GM19395 (cell line): ENCODE results near the gene CANT1.
"Not testable (repeated sequence)": the region's sequence is repeated elsewhere in the genome, so short reads cannot be mapped to it uniquely, and the experiment has no call there.

Experiments used
- ATAC-seq: cut with Tn5 transposase; IDR thresholded peaks from one replicate; pipeline ENCODE4 v1.9.1; 2021; ENCODE audit warnings: mild to moderate bottlenecking, moderate library complexity; ENCODE audit not compliant: unreplicated experiment

The CANT1 gene

GRCh38 chr17:79028496-79029326 is 19.1 kb upstream of the CANT1 start:
- no peak for ATAC-seq

- no peak for ATAC-seq
Measured at GRCh38 chr17:79027925-79028491, 18.4 kb upstream of the CANT1 start.

DNA sequence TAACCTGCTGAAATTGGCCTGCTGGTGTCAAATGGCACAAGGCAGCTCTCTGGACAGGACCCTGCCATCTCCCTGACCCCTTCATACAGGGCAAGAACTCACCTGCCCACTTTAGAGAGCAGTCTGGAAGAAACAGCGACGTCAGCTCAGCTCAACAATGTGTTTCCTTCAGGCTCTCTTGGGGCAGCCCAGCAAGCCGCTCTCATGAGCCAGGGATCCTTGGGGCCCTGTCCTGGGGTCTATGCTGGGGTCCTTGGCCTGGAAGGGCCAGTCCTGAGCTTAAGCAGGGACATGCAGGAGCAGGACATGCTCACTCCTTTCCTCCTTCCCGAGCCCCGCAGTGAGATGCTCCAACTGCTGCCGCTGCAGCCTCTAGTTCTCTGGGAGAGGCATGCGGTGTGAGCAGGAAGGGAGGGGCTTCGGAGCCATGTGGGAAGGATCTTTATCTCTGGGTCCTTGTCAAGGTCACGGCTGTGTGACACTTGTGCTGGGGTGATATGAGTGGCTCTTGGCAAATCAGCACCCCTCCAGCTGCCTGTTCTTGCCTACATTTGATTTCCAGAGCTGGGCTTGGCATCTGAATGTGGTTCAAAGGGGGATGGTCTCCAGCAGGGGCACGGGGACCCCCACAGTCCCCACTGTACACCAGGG is 17.8 kb upstream of the CANT1 start:
- ATAC-seq = no peak

DNA sequence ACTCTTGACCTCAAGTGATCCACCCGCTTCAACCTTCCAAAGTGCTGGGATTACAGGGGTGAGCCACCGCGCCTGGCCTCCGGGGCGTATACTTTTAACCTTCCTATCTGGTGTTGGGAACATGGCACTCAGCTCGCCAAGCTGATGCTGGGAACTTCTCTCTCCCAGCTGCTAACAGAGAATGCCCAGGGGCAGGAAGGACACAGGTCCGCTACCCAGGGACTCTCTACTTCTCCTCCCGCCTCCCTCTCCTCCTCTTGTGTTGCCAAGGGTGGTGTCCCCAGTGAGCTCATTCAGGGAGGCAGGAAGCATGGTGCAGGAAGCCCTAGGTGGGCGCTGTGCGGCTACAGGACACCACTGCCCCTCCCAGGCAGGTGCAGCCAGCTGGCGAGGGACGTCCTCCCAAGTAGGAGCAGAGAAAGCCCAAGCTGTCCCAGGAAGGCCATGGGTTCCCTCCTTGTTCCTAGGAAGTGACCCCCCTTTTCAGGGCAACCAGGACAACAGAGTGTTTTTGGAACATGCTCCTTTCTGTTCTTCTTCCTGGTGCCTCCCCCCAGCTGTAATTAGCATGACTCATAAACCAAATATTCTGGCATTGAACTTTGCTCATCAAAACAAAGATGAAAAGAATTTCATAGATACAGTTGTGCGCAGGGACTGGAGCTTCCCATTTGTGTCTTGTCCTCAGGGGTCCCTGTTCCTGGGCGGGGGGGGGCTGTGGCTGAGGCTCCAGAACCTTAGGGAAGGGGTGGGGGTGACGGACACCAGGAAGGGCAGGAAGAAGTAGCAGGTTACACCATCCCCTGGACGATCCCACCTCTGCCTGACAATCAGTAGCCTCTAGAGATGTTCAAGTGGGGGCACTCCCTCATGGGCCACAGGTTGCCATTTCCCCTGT is 17.1 kb upstream of the CANT1 start:
- no peak for ATAC-seq

DNA sequence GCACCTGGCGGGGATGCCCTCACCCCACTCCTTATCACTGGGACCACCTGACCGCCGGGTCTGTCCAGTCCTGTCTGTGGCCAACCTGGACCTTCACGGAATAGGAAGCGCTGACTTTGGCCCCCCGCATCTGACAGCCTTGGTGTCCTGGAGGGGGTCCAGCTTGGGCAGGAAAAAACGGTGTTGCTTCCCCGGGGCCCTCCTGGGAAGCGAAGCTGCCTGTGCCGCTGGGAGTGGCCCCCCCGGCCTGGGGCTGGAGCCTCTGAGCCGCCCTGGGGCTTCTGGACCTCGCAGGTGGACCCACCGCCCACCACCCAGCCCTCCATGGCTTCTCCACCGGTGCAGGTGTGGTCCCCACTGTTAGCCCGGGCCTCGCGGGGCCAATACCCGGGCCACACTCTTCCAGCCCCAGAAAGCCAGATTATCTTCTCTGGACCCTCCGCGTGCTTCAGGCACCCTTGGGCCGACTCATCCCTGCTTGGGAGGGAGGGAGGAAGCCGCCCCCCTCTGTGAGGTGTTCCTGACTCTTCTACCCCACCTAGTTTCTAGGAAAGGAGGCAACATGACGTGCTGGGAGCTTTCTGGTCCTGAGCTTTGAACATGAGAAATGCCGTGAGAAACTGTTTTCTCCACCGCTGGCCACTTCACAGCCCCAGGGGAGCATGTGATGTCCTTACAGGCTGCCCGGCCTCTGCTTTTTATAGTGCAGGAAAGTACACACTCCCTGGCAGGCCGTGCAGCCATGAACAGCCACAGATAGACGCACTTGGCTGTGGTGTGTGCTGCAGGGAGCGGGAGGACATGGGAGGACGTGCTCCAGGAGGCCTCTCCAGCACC is 15.6 kb upstream of the CANT1 start:
- ATAC-seq = no peak

GRCh38 chr17:79023886-79024771 is 14.6 kb upstream of the CANT1 start, which contains the start of gene C1QTNF1:
TSS of gene C1QTNF1 (plus strand) at chr17:79024169. CDS start at chr17:79043969, 19,800 bp downstream.
- ATAC-seq = no peak

GRCh38 chr17:79023180-79023705 is 13.7 kb upstream of the CANT1 start:
- no peak for ATAC-seq

- ATAC-seq = no peak
Measured at GRCh38 chr17:79022507-79022991, 13.0 kb upstream of the CANT1 start.

- not testable (repeated sequence) for ATAC-seq
Measured at GRCh38 chr17:79021929-79022328, 12.4 kb upstream of the CANT1 start.

- no peak for ATAC-seq
Measured at GRCh38 chr17:79020631-79021301, 11.2 kb upstream of the CANT1 start.

DNA sequence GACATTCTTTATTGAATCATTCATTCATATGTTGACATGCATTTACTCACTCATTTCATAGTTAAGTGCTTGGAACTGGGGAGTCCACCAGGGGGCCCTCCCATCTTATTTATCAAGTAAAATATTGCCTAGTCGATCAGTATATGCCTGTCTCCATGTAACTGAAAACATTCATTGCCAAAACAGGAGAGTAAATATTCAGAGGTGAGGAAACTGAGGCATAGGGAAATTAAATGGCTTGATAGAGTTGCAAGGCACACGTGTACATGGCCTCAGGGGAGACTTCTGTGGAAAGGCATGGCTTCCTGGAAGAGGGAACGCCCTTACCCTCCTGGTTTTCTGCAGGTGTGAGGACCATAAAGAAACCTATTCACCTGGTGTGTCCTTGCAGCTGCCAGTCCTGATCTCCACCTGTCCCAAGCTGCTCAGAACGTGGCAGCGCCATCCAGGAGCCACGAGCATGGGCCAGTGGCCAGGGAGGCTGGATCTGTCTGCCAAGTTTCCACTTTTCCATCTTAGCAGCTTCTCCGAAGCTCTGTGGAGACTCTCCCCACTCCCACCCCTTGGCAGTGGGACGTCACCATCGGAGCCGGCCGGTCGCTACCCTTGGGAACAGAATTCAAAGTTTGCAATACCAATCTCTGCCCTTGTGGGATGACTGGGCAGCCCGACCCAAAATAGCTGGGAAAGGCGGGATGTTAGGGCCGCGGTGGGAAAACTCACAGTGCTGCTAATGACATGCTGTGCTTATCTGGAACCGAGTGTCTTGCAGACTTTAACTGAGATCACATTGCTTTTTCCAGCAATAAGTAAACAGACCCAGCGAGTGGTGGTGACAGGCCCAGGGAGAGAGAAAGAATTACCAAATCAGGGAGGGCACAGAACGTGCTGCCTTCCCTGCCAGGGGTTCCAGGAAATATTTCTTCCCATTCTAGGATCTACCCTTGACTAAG is 10.3 kb upstream of the CANT1 start:
- ATAC-seq = no peak

DNA sequence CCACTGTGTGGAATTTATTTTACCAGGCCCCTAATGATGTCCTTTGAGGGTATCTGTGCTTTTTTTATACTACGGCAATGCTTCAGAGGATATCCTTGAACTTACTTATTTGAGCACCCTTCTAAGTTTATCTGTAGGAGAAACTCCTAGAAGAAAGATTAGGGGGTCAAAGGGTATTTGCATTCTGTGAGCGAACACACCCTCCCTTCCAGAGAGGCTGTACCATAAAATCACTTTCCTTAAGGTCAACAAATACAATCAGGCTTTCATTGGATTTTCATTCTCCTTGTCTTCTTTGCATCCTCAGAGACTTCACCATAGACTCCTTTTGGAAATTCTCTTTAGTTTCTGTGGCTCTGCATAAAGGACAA is 9.7 kb upstream of the CANT1 start:
- ATAC-seq = no peak

GRCh38 chr17:79018370-79018695 is 8.8 kb upstream of the CANT1 start:
- no peak for ATAC-seq

GRCh38 chr17:79017546-79018369 is 8.2 kb upstream of the CANT1 start:
- ATAC-seq = no peak

- no peak for ATAC-seq
Measured at GRCh38 chr17:79014158-79014758, 4.7 kb upstream of the CANT1 start.

- no peak for ATAC-seq
Measured at GRCh38 chr17:79012563-79013134, 3.1 kb upstream of the CANT1 start.
